Tibial artery (tissue), 4 donors: Measurements from ENCODE around the gene SNN.

ENCODE experiments used
- DNase-seq, 2 donors: peaks; one replicate each; pipeline ENCODE4 v3.0.0-alpha.2; 2019
- H3K27ac ChIP-seq, 2 donors: fragments of 200-600 bp; sonication (generic) in 1 of 2; 1 replicate in 1 of 2; 2 replicates in 1 of 2; pipeline ENCODE4 v1.5.1; 2018 to 2019; ENCODE audit warnings: mild to moderate bottlenecking in 1 of 2
- H3K27me3 ChIP-seq, 2 donors: fragments of 200-600 bp; sonication (generic) in 1 of 2; one replicate each; pipeline versions ENCODE4 v1.5.1 to v1.6.0; 2016 to 2019
- H3K36me3 ChIP-seq, 3 donors: fragments of 200-600 bp; sonication (generic) in 2 of 3; one replicate each; pipeline ENCODE4 v1.5.1; 2016 to 2019; ENCODE audit warnings: mild to moderate bottlenecking in 2 of 3
- H3K4me1 ChIP-seq, 4 donors: fragments of 200-600 bp; sonication (generic) in 2 of 4; 1 replicate in 3 of 4; 2 replicates in 1 of 4; pipeline ENCODE4 v1.5.1; 2016 to 2019
- H3K4me3 ChIP-seq, 2 donors: fragments of 200-600 bp; sonication (generic) in 1 of 2; 1 replicate in 1 of 2; 2 replicates in 1 of 2; pipeline ENCODE4 v1.5.1; 2018 to 2019; ENCODE audit warnings: mild to moderate bottlenecking in 2 of 2
- H3K9me3 ChIP-seq, 3 donors: fragments of 200-600 bp; sonication (generic) in 1 of 3; one replicate each; pipeline ENCODE4 v1.5.1; 2016 to 2019
- CTCF ChIP-seq, 2 experiments: fragments of 200-600 bp in 1 of 2; fragments of 450-650 bp in 1 of 2; IDR thresholded peaks; one replicate each; pipeline ENCODE4 v1.5.1; 2017 to 2019; ENCODE audit warnings: antibody characterized with exemption in 2 of 2, mild to moderate bottlenecking in 1 of 2, moderate library complexity in 1 of 2
- intact Hi-C: fragments of 100-400 bp; cut with DNase I; formaldehyde crosslinking; loops from one replicate; pipeline ENCODE4 v1.15.0; 2023; ENCODE audit warnings: low total_unique reads

The SNN gene

GRCh38 chr16:11670171-11671131, 2.2 kb downstream of the SNN start:
- peak in 1 of 2 donors; percentile 78 for DNase-seq
- TF ChIP-seq CTCF (IDR thresholded peaks at IDR 0.05), result no peak
- no peaks in the 10 kb centered on the region for H3K9me3 ChIP-seq
- intact Hi-C loops, result no loop called here
- H3K27ac ChIP-seq, result peak overlapping the region; percentile 86 to 95
- H3K4me3 ChIP-seq, result peak overlapping the region; percentile 92 to 98
- peaks cover 0 to 65% (median 62%) of the 10 kb centered on the region in 4 donors for H3K4me1 ChIP-seq
- H3K36me3 ChIP-seq, result peaks cover 0 to under 1% (median under 1%) of the 10 kb centered on the region in 3 donors
- H3K27me3 ChIP-seq, result no peaks in the 10 kb centered on the region

- Histone ChIP-seq H3K4me3 (no peak overlapping the region), H3K36me3 (peaks cover 0 to 9% (median 9%) of the 10 kb centered on the region in 3 donors), H3K9me3 (no peaks in the 10 kb centered on the region), H3K27me3 (no peaks in the 10 kb centered on the region), H3K4me1 (peaks cover 0 to 65% (median 62%) of the 10 kb centered on the region in 4 donors), H3K27ac (peak overlapping the region; percentile 86 to 95)
- no peak for TF ChIP-seq CTCF (IDR thresholded peaks at IDR 0.05)
- no peak for DNase-seq
- intact Hi-C loops, result no loop called here
Observed at GRCh38 chr16:11671271-11671670, 3.0 kb downstream of the SNN start.

- Histone ChIP-seq H3K4me1 (peaks cover 0 to 65% (median 62%) of the 10 kb centered on the region in 4 donors), H3K9me3 (no peaks in the 10 kb centered on the region), H3K4me3 (no peak overlapping the region), H3K27me3 (no peaks in the 10 kb centered on the region), H3K36me3 (peaks cover 0 to 13% (median 13%) of the 10 kb centered on the region in 3 donors), H3K27ac (peak overlapping the region; percentile 59 to 62)
- no peak for TF ChIP-seq CTCF (IDR thresholded peaks at IDR 0.05)
- no peak for DNase-seq
- intact Hi-C loops, result no loop called here
Observed at GRCh38 chr16:11671676-11672075, 3.4 kb downstream of the SNN start.

GRCh38 chr16:11672206-11673090, 4.2 kb downstream of the SNN start:
- no peak for DNase-seq
- no peaks in the 10 kb centered on the region for H3K27me3 ChIP-seq
- H3K9me3 ChIP-seq, result no peaks in the 10 kb centered on the region
- intact Hi-C loops, result no loop called here
- no peak overlapping the region for H3K4me3 ChIP-seq
- H3K4me1 ChIP-seq, result peaks cover 0 to 69% (median 62%) of the 10 kb centered on the region in 4 donors
- no peak for TF ChIP-seq CTCF (IDR thresholded peaks at IDR 0.05)
- H3K36me3 ChIP-seq, result peaks cover 0 to 20% (median 17%) of the 10 kb centered on the region in 3 donors
- H3K27ac ChIP-seq, result peak overlapping the region; percentile 59 to 62
